ENCODE data around the gene ATP6V1A.

ATP6V1A gene

GRCh38 chr3:113747283-113748046, 630 bp downstream of the ATP6V1A start:
- peak; percentile 23 for DNase-seq

GRCh38 chr3:113751141-113751540, 4.3 kb downstream of the ATP6V1A start:
- DNase-seq, result no peak

GRCh38 chr3:113753376-113753985, 6.6 kb downstream of the ATP6V1A start:
- no peak for DNase-seq

GRCh38 chr3:113754494-113755159, 7.8 kb downstream of the ATP6V1A start:
- no peak for DNase-seq

GRCh38 chr3:113758389-113759024, 11.7 kb downstream of the ATP6V1A start:
- DNase-seq, result no peak

- DNase-seq, result no peak
Measured at GRCh38 chr3:113764698-113765097, 17.9 kb downstream of the ATP6V1A start.

GRCh38 chr3:113769551-113769950, 22.7 kb downstream of the ATP6V1A start:
- DNase-seq, result no peak

GRCh38 chr3:113771993-113772392, 25.2 kb downstream of the ATP6V1A start:
- DNase-seq, result no peak

- no peak for DNase-seq
Measured at GRCh38 chr3:113773381-113773780, 26.5 kb downstream of the ATP6V1A start.

- DNase-seq, result no peak
Measured at GRCh38 chr3:113775516-113775915, 28.7 kb downstream of the ATP6V1A start.

- no peak for DNase-seq
Measured at GRCh38 chr3:113776564-113776963, 29.7 kb downstream of the ATP6V1A start.

- no peak for DNase-seq
Measured at GRCh38 chr3:113783463-113783862, 36.6 kb downstream of the ATP6V1A start.

- DNase-seq, result no peak
Measured at GRCh38 chr3:113783980-113784379, 37.1 kb downstream of the ATP6V1A start.

- no peak for DNase-seq
Measured at GRCh38 chr3:113791381-113791780, 44.5 kb downstream of the ATP6V1A start.

- DNase-seq, result no peak
Measured at GRCh38 chr3:113794526-113794925, 47.7 kb downstream of the ATP6V1A start.

GRCh38 chr3:113795693-113796092, 48.9 kb downstream of the ATP6V1A start:
- DNase-seq, result no peak

GRCh38 chr3:113802795-113803455, 56.1 kb downstream of the ATP6V1A start:
- no peak for DNase-seq

GRCh38 chr3:113804661-113805060, 57.8 kb downstream of the ATP6V1A start:
- no peak for DNase-seq

- no peak for DNase-seq
Measured at GRCh38 chr3:113805249-113805648, 58.4 kb downstream of the ATP6V1A start.

- no peak for DNase-seq
Measured at GRCh38 chr3:113812854-113813253, 66.0 kb downstream of the ATP6V1A start.

GRCh38 chr3:113819866-113820265, 73.0 kb downstream of the ATP6V1A start:
- DNase-seq, result no peak

GRCh38 chr3:113825090-113825489, 78.3 kb downstream of the ATP6V1A start:
- DNase-seq, result peak; percentile 4

GRCh38 chr3:113828600-113828999, 81.8 kb downstream of the ATP6V1A start:
- DNase-seq, result no peak

Measured in DMS 273 treated with DMSO at 0.1 percent for 48 hours (cell line).